Ovary (tissue), 3 donors: ENCODE data around the gene FOXD4L4.
"Not testable (repeated sequence)": the region's sequence is repeated elsewhere in the genome, so short reads cannot be mapped to it uniquely, and the experiment has no call there.

Experiments used
- CTCF ChIP-seq, 3 donors: fragments of 450-650 bp in 2 of 3; fragments of 200-600 bp in 1 of 3; IDR thresholded peaks; one replicate each; pipeline versions ENCODE4 v1.5.1 to v1.8.0; 2016 to 2022; ENCODE audit warnings: antibody characterized with exemption in 3 of 3, mild to moderate bottlenecking in 1 of 3
- POLR2A ChIP-seq: fragments of 450-650 bp; IDR thresholded peaks from one replicate; pipeline ENCODE4 v1.6.1; 2017; ENCODE audit warnings: antibody characterized with exemption, mild to moderate bottlenecking, moderate library complexity
- donor health status: DM: no; HTN: no; CAD: no.

- not testable (repeated sequence) for TF ChIP-seq CTCF (IDR thresholded peaks at IDR 0.05); POLR2A
These were observed 1.2 kb downstream of the FOXD4L4 start for GRCh38 chr9:65738133-65738532.
